PC-9 (cell line): ENCODE results near the gene TLCD3A. TPM values are rescaled to one million over a fixed set of nuclear protein-coding genes. Genes with fewer than 3 reads are reported as not detected.
"Not testable (repeated sequence)": the region's sequence is repeated elsewhere in the genome, so short reads cannot be mapped to it uniquely, and the experiment has no call there.

ENCODE experiments used
- BruUV-seq: library from RNA; stranded (reverse); fragments of 400-500 nt; replicated peaks from 2 replicates; lab custom pipeline; 2021; lab: Mats Ljungman, UMichigan
- CTCF ChIA-PET: fragments of 300-600 bp; sonication (Branson Sonifier 250); formaldehyde crosslinking; loops from one replicate; lab custom pipeline; 2022; ENCODE audit warnings: antibody characterized with exemption; lab: Charles Lee
- POLR2A ChIA-PET: fragments of 300-600 bp; sonication (Branson Sonifier 250); formaldehyde crosslinking; loops from one replicate; lab custom pipeline; 2022; ENCODE audit warnings: antibody characterized with exemption; ENCODE audit not compliant: unreplicated experiment; lab: Charles Lee
- DNase-seq, 2 experiments: peaks; one replicate each; pipeline versions ENCODE4 v3.0.0 to v3.0.0-alpha.2; 2015 to 2022; ENCODE audit warnings: mixed read lengths in 1 of 2
- H2AFZ ChIP-seq: fragments of 200-600 bp; sonication (generic); 2 replicates; pipeline ENCODE4 v1.8.1; 2017; ENCODE audit warnings: antibody characterized with exemption
- H3F3A ChIP-seq: fragments of 200-600 bp; sonication (generic); 2 replicates; pipeline ENCODE4 v1.8.1; 2017; ENCODE audit warnings: antibody characterized with exemption, mild to moderate bottlenecking, low read depth; ENCODE audit not compliant: insufficient read depth
- H3K27ac ChIP-seq: fragments of 200-600 bp; sonication (generic); 2 replicates; pipeline ENCODE4 v1.6.1; 2016; ENCODE audit warnings: mixed run types
- H3K27me3 ChIP-seq: fragments of 200-600 bp; sonication (generic); 2 replicates; pipeline ENCODE4 v1.6.1; 2016; ENCODE audit warnings: low read depth, mixed run types; ENCODE audit not compliant: insufficient read depth
- H3K36me3 ChIP-seq: fragments of 200-600 bp; sonication (generic); 2 replicates; pipeline ENCODE4 v1.6.1; 2016; ENCODE audit warnings: low read depth, mixed run types
- H3K4me1 ChIP-seq: fragments of 200-600 bp; sonication (generic); replicated peaks from 2 replicates; pipeline ENCODE4 v1.6.1; 2016; ENCODE audit warnings: mixed run types; ENCODE audit not compliant: insufficient read depth
- H3K4me2 ChIP-seq: fragments of 200-600 bp; sonication (generic); 2 replicates; pipeline ENCODE4 v1.6.1; 2017; ENCODE audit warnings: mixed run types
- H3K4me3 ChIP-seq: fragments of 200-600 bp; sonication (generic); 2 replicates; pipeline ENCODE4 v1.6.1; 2016; ENCODE audit warnings: mixed run types
- H3K79me2 ChIP-seq: fragments of 200-600 bp; sonication (generic); 2 replicates; pipeline ENCODE4 v1.6.1; 2017; ENCODE audit warnings: low read depth, mixed run types
- H3K9me2 ChIP-seq: fragments of 200-600 bp; sonication (generic); 2 replicates; pipeline ENCODE4 v1.8.1; 2017; ENCODE audit warnings: mild to moderate bottlenecking; ENCODE audit not compliant: insufficient read depth
- H3K9me3 ChIP-seq: fragments of 200-600 bp; sonication (generic); 2 replicates; pipeline ENCODE4 v1.8.1; 2016; ENCODE audit warnings: low read depth; ENCODE audit not compliant: insufficient read depth
- H4K20me1 ChIP-seq: fragments of 200-600 bp; sonication (generic); 2 replicates; pipeline ENCODE4 v1.8.1; 2017; ENCODE audit not compliant: insufficient read depth
- CTCF ChIP-seq: fragments of 200-600 bp; sonication (generic); conservative IDR thresholded peaks from 2 replicates; pipeline ENCODE4 v1.6.1; 2017; ENCODE audit warnings: mixed run types, antibody characterized with exemption, mild to moderate bottlenecking, moderate library complexity
- EZH2 ChIP-seq: fragments of 200-600 bp; sonication (generic); IDR thresholded peaks from 2 replicates; pipeline ENCODE4 v1.8.0; 2017; ENCODE audit warnings: antibody characterized with exemption, low read depth
- intact Hi-C: fragments of 100-400 bp; cut with micrococcal nuclease; formaldehyde crosslinking; loops from one replicate; pipeline ENCODE4 v1.10.0; 2022; ENCODE audit not compliant: unreplicated experiment
- total RNA-seq: library from RNA; stranded (reverse); gene quantifications from 2 replicates; pipeline ENCODE4 v1.2.3, GENCODE V29; 2021

TLCD3A gene
- total RNA-seq, 1 experiment from 2014 or later: 13.4 TPM

- Histone ChIP-seq H3K27ac (no peak overlapping the region), H2AFZ (no peak overlapping the region), H3K4me1 (peaks cover 13% of the 10 kb centered on the region), H3K27me3 (no peaks in the 10 kb centered on the region), H3K79me2 (peaks cover 69% of the 10 kb centered on the region), H3K4me2 (no peak overlapping the region), H3K36me3 (peaks cover 55% of the 10 kb centered on the region), H3K4me3 (no peak overlapping the region), H3K9me2 (no peaks in the 10 kb centered on the region), H3K9me3 (no peaks in the 10 kb centered on the region; the same call in 1 of the 2 replicates), H4K20me1 (peaks cover 66% of the 10 kb centered on the region), H3F3A (peaks cover 26% of the 10 kb centered on the region)
- intact Hi-C loops: no loop called here
- CTCF ChIA-PET: interaction anchor here (0.6 kb wide), 1 partner anchor 235 kb away, joined by 3 read pairs; no protein-coding TSS in a partner anchor
- DNase-seq: no peak
- POLR2A ChIA-PET: no interaction called here
- BruUV-seq: no TSS peak
- TF ChIP-seq CTCF: no peak
- TF ChIP-seq EZH2: no peak
Observed at GRCh38 chr17:746181-746580, 13.8 kb downstream of the TLCD3A start.

- ChIA-PET CTCF (interaction anchor here (0.7 kb wide), 1 partner anchor 16 kb away, joined by 3 read pairs; no protein-coding TSS in a partner anchor), POLR2A (no interaction called here)
- Histone ChIP-seq H3K27me3 (no peaks in the 10 kb centered on the region), H3K36me3 (peaks cover 49% of the 10 kb centered on the region), H3K4me1 (peaks cover 13% of the 10 kb centered on the region), H2AFZ (no peak overlapping the region), H4K20me1 (peaks cover 58% of the 10 kb centered on the region), H3K9me2 (no peaks in the 10 kb centered on the region), H3K4me2 (no peak overlapping the region), H3K4me3 (no peak overlapping the region), H3F3A (peaks cover 18% of the 10 kb centered on the region), H3K27ac (no peak overlapping the region), H3K9me3 (no peaks in the 10 kb centered on the region; the same call in 1 of the 2 replicates), H3K79me2 (peaks cover 77% of the 10 kb centered on the region)
- intact Hi-C loops: no loop called here
- TF ChIP-seq CTCF: no peak
- no peak for TF ChIP-seq EZH2
- no peak for DNase-seq
- BruUV-seq: no TSS peak
Observed at GRCh38 chr17:746783-747629, 14.6 kb downstream of the TLCD3A start.

GRCh38 chr17:748604-749003 is 16.2 kb downstream of the TLCD3A start:
- peaks cover 44% of the 10 kb centered on the region for H4K20me1 ChIP-seq
- H3K4me2 ChIP-seq, H3K9me2 ChIP-seq, H3F3A ChIP-seq, H2AFZ ChIP-seq, H3K27me3 ChIP-seq, H3K9me3 ChIP-seq, H3K4me3 ChIP-seq, intact Hi-C loops, H3K27ac ChIP-seq, POLR2A ChIA-PET, BruUV-seq, CTCF ChIA-PET, DNase-seq: not testable (repeated sequence)
- peaks cover 71% of the 10 kb centered on the region for H3K79me2 ChIP-seq
- peaks cover 18% of the 10 kb centered on the region for H3K4me1 ChIP-seq
- H3K36me3 ChIP-seq: peaks cover 47% of the 10 kb centered on the region

GRCh38 chr17:749359-749758 is 17.0 kb downstream of the TLCD3A start:
- CTCF ChIA-PET, H2AFZ ChIP-seq, intact Hi-C loops, H3K27me3 ChIP-seq, H3K9me2 ChIP-seq, H3K9me3 ChIP-seq, H3K4me3 ChIP-seq, BruUV-seq, DNase-seq, POLR2A ChIA-PET, H3K27ac ChIP-seq: not testable (repeated sequence)
- Histone ChIP-seq H3F3A (peaks cover 10% of the 10 kb centered on the region), H3K4me2 (peak overlapping the region; percentile 89; the same call in 1 of the 2 replicates), H3K36me3 (peaks cover 41% of the 10 kb centered on the region), H3K79me2 (peaks cover 64% of the 10 kb centered on the region), H3K4me1 (peaks cover 18% of the 10 kb centered on the region), H4K20me1 (peaks cover 38% of the 10 kb centered on the region)
